AG04449 (cell line): ENCODE results near the gene TMED9.

ENCODE experiments used
- CTCF ChIA-PET: fragments of 350-600 bp; formaldehyde crosslinking; extraction: SDS; loops from one replicate; lab custom pipeline; 2021; ENCODE audit warnings: antibody characterized with exemption; lab: Yijun Ruan, JAX
- POLR2A ChIA-PET: fragments of 400-600, 350-600 bp; formaldehyde crosslinking; extraction: SDS; loops from one replicate; lab custom pipeline; 2020; ENCODE audit warnings: antibody characterized with exemption, inconsistent platforms; lab: Yijun Ruan, JAX
- DNase-seq: peaks from one replicate; pipeline ENCODE4 v3.0.0-alpha.2; 2010; ENCODE audit warnings: low read depth, low spot score
- H3K4me3 ChIP-seq: 2 replicates; pipeline ENCODE4 v1.5.1; 2011; ENCODE audit warnings: low read depth, mild to moderate bottlenecking, control low read depth, low read length
- TF ChIP-seq, protein P1 (sequence below): IDR thresholded peaks from one replicate; pipeline ENCODE4 v1.5.1; 2011; ENCODE audit warnings: mild to moderate bottlenecking, moderate library complexity, low read length, control low read depth, inconsistent platforms; ENCODE audit not compliant: insufficient read depth; ENCODE audit errors: missing control alignments

Gene TMED9

DNA sequence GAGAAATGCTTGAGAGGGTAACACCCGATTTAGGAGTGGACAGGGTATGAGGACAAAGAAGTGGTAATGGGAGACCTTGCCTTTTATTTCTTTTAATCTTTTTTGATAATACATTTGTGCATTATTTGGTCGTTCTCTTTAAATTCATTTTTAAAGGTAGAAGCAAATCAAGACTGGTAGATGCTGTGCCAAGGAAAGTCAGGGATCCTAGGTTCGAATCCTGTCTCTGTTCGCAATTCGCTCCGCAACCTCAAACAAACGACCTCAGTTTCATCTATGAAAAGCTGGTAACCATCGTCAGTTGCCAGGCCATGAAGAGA is 353 bp upstream of the TMED9 start:
- POLR2A ChIA-PET = interaction anchor here (0.9 to 2.0 kb wide), 4 partner anchors 9 to 96 kb away, joined by 3 to 10 read pairs (median 6); no protein-coding TSS in a partner anchor

DNA sequence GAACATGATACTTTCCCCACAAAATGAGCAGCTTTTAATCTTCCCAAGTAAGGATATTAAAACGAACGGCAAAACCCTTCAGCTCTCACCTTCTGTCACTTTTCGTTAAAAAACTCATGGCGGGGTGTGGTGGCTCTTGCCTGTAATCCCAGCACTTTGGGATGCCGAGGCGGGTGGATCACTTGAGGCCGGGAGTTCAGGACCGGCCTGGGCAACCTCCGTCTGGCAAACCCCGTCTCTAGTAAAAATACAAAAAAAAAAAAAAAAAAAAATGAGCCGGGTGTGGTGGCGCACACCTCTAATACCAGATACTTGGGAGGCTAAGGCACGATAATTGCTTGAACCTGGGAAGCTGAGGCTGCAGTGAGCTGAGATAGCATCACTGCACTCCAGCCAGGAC is 902 bp downstream of the TMED9 start:
- ChIA-PET POLR2A (interaction anchor here (0.7 to 2.0 kb wide), 6 partner anchors 8 to 98 kb away, joined by 3 to 10 read pairs (median 4); no protein-coding TSS in a partner anchor), CTCF (interaction anchor here (0.6 to 2.8 kb wide), 5 partner anchors 15 to 521 kb away, joined by 3 to 16 read pairs (median 3); no protein-coding TSS in a partner anchor)
- no peak for DNase-seq
- H3K4me3 ChIP-seq = peak overlapping the region; percentile 98
- TF ChIP-seq, protein P1, sequence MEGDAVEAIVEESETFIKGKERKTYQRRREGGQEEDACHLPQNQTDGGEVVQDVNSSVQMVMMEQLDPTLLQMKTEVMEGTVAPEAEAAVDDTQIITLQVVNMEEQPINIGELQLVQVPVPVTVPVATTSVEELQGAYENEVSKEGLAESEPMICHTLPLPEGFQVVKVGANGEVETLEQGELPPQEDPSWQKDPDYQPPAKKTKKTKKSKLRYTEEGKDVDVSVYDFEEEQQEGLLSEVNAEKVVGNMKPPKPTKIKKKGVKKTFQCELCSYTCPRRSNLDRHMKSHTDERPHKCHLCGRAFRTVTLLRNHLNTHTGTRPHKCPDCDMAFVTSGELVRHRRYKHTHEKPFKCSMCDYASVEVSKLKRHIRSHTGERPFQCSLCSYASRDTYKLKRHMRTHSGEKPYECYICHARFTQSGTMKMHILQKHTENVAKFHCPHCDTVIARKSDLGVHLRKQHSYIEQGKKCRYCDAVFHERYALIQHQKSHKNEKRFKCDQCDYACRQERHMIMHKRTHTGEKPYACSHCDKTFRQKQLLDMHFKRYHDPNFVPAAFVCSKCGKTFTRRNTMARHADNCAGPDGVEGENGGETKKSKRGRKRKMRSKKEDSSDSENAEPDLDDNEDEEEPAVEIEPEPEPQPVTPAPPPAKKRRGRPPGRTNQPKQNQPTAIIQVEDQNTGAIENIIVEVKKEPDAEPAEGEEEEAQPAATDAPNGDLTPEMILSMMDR = no peak

More for the DNA sequence above, 353 bp upstream of the TMED9 start:
- no peak for DNase-seq
- H3K4me3 ChIP-seq = peak overlapping the region; percentile 98
- CTCF ChIA-PET = interaction anchor here (0.8 to 2.8 kb wide), 4 partner anchors 17 to 201 kb away, joined by 3 to 16 read pairs (median 4); no protein-coding TSS in a partner anchor
- TF ChIP-seq, protein P1 = no peak

DNA sequence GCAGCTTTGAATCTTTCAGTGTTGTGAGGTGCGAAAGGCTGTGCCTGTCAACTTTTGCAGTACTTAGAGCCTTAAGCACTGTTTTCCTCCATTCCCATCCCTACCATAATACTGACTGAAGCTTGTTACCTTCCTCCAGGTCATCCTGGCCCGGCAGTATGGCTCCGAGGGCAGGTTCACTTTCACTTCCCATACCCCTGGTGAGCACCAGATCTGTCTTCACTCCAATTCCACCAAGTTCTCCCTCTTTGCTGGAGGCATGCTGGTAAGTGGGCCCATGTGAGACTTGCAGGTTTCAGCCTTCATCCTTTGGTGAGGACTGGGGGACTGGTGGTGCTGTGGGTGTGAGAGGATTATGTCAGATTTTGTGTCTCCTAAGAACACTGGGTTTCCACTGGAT is 1.5 kb downstream of the TMED9 start:
- DNase-seq = no peak
- peak overlapping the region; percentile 98 for H3K4me3 ChIP-seq
- TF ChIP-seq, protein P1 = no peak
- CTCF ChIA-PET = interaction anchor here (0.6 to 2.8 kb wide), 2 partner anchors 15 to 522 kb away, joined by 3 to 16 read pairs; no protein-coding TSS in a partner anchor
- POLR2A ChIA-PET = interaction anchor here (1.2 to 2.0 kb wide), 3 partner anchors 14 to 98 kb away, joined by 3 to 10 read pairs (median 4); no protein-coding TSS in a partner anchor

DNA sequence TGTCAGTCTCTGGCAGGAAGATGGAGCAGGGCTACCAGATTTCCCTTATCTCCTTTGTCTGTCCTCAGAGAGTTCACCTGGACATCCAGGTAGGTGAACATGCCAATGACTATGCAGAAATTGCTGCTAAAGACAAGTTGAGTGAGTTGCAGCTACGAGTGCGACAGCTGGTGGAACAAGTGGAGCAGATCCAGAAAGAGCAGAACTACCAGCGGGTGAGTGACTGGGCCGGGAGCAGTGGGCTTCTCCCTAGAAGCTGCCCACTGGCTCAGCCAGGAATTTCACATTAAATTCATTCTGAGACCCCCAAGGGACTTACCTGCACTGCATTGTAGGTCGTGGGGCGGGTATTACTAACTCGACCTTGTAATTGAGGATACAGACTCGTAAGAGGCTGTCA is 2.1 kb downstream of the TMED9 start:
- no peak for DNase-seq
- TF ChIP-seq, protein P1 = no peak
- CTCF ChIA-PET = interaction anchor here (0.9 to 2.8 kb wide), 3 partner anchors 14 to 93 kb away, joined by 3 to 16 read pairs (median 5); partner anchors contain the start of gene DDX41
- no peak overlapping the region for H3K4me3 ChIP-seq
- POLR2A ChIA-PET = no interaction called here

DNA sequence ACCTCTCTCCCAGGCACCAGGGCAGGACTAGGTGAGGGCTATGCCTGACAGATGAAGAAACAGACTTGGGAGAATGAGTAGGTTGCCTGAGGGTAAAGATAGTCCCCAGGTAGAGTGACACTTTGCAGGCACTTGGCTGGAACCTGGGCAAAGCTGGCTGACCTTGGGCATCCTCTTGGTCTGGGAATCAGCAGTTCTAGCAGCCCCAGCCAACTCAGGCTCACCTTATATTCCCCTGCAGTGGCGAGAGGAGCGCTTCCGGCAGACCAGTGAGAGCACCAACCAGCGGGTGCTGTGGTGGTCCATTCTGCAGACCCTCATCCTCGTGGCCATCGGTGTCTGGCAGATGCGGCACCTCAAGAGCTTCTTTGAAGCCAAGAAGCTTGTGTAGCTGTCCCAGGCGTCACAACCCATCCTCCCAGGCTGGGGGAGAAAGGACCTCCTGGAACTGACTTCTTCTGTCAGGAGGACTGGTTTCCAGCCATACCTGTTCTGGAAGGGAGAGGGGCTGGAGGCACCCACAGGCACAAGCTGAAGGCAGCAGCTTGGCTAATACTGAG is 3.1 kb downstream of the TMED9 start:
- DNase-seq = no peak
- H3K4me3 ChIP-seq = no peak overlapping the region
- CTCF ChIA-PET = interaction anchor here (0.9 to 1.7 kb wide), 2 partner anchors 78 to 94 kb away, joined by 3 to 5 read pairs; partner anchors contain the start of gene DDX41
- POLR2A ChIA-PET = interaction anchor here (1.3 kb wide), 1 partner anchor 99 kb away, joined by 3 read pairs; no protein-coding TSS in a partner anchor
- TF ChIP-seq, protein P1 = no peak
